Measurements from ENCODE around the gene THSD7B. TPM values are rescaled to one million over a fixed set of nuclear protein-coding genes. Genes with fewer than 3 reads are reported as not detected.

Gene THSD7B
- total RNA-seq, 1 experiment from 2014 or later, result under 0.01 TPM

- no peak overlapping the region for H3K27ac ChIP-seq (ENCODE audit: low read length)
- no peaks in the 10 kb centered on the region for H3K4me1 ChIP-seq (ENCODE audit: insufficient read depth, low read length)
- no peaks in the 10 kb centered on the region for H4K20me1 ChIP-seq (ENCODE audit: low read length)
- no peaks in the 10 kb centered on the region for H3K36me3 ChIP-seq (ENCODE audit: low read depth, low read length)
- no peaks in the 10 kb centered on the region for H3F3A ChIP-seq (ENCODE audit: low read length, unreplicated experiment)
- H3K4me2 ChIP-seq (ENCODE audit: low read length), result no peak overlapping the region
- TF ChIP-seq EZH2phosphoT487 (IDR thresholded peaks at IDR 0.05; ENCODE audit: borderline replicate concordance, low read length), result no peak
- TF ChIP-seq CTCF (conservative IDR thresholded peaks at IDR 0.05; ENCODE audit: low read depth, low read length), result no peak
- TF ChIP-seq EZH2 (IDR thresholded peaks at IDR 0.05; ENCODE audit: low read length, unreplicated experiment), result no peak
- no peaks in the 10 kb centered on the region for H3K79me2 ChIP-seq (ENCODE audit: low read length)
- H2AFZ ChIP-seq (ENCODE audit: low read length), result no peak overlapping the region
- no peak overlapping the region for H3K9ac ChIP-seq (ENCODE audit: low read length)
- ATAC-seq, result no peak
- POLR2A ChIA-PET (ENCODE audit: unreplicated experiment), result no interaction called here
- intact Hi-C loops (cut with micrococcal nuclease), result no loop called here
- no TSS peak for BruUV-seq (replicated peaks)
- no peak overlapping the region for H3K4me3 ChIP-seq (ENCODE audit: low read length)
- DNase-seq, result no peak
- no peaks in the 10 kb centered on the region for H3K9me2 ChIP-seq (replicated peaks; ENCODE audit: low read length)
- H3K27me3 ChIP-seq (ENCODE audit: low read length), result peaks cover 14% of the 10 kb centered on the region
- CTCF ChIA-PET, result no interaction called here
- no peaks in the 10 kb centered on the region for H3K9me3 ChIP-seq (ENCODE audit: low read length)
These were observed 956.4 kb downstream of the THSD7B start for GRCh38 chr2:137721733-137722132.

GRCh38 chr2:137724912-137725311 is 959.6 kb downstream of the THSD7B start:
- H3K36me3 ChIP-seq (ENCODE audit: low read depth, low read length), result no peaks in the 10 kb centered on the region
- intact Hi-C loops (cut with micrococcal nuclease), result no loop called here
- TF ChIP-seq EZH2 (IDR thresholded peaks at IDR 0.05; ENCODE audit: low read length, unreplicated experiment) (no peak), CTCF (conservative IDR thresholded peaks at IDR 0.05; ENCODE audit: low read depth, low read length) (no peak), EZH2phosphoT487 (IDR thresholded peaks at IDR 0.05; ENCODE audit: borderline replicate concordance, low read length) (no peak)
- H2AFZ ChIP-seq (ENCODE audit: low read length), result no peak overlapping the region
- no peak overlapping the region for H3K4me2 ChIP-seq (ENCODE audit: low read length)
- no peaks in the 10 kb centered on the region for H3F3A ChIP-seq (ENCODE audit: low read length, unreplicated experiment)
- H3K27ac ChIP-seq (ENCODE audit: low read length), result no peak overlapping the region
- no peak for ATAC-seq
- H3K79me2 ChIP-seq (ENCODE audit: low read length), result no peaks in the 10 kb centered on the region
- no TSS peak for BruUV-seq (replicated peaks)
- no peaks in the 10 kb centered on the region for H3K9me3 ChIP-seq (ENCODE audit: low read length)
- no peaks in the 10 kb centered on the region for H4K20me1 ChIP-seq (ENCODE audit: low read length)
- no peak overlapping the region for H3K9ac ChIP-seq (ENCODE audit: low read length)
- H3K27me3 ChIP-seq (ENCODE audit: low read length), result peaks cover 44% of the 10 kb centered on the region
- H3K4me1 ChIP-seq (ENCODE audit: insufficient read depth, low read length), result no peaks in the 10 kb centered on the region
- no peak overlapping the region for H3K4me3 ChIP-seq (ENCODE audit: low read length)
- CTCF ChIA-PET, result no interaction called here
- no peak for DNase-seq
- H3K9me2 ChIP-seq (replicated peaks; ENCODE audit: low read length), result no peaks in the 10 kb centered on the region
- POLR2A ChIA-PET (ENCODE audit: unreplicated experiment), result no interaction called here

All from PC-3 (cell line).